WTC11 (cell line): ENCODE data around the gene STK35.

ENCODE experiments used
- CREB1 ChIP-seq: sonication (generic); formaldehyde crosslinking; IDR thresholded peaks from 2 replicates; pipeline ENCODE4 v1.8.0; 2023; ENCODE audit warnings: mild to moderate bottlenecking, missing genetic modification reagents
- FOXK1 ChIP-seq: sonication (generic); formaldehyde crosslinking; IDR thresholded peaks from 2 replicates; pipeline ENCODE4 v1.8.0; 2022; ENCODE audit warnings: mild to moderate bottlenecking, moderate library complexity, missing genetic modification reagents
- FOXP1 ChIP-seq: sonication (generic); formaldehyde crosslinking; IDR thresholded peaks from 2 replicates; pipeline ENCODE4 v1.8.0; 2022; ENCODE audit warnings: missing genetic modification reagents, mild to moderate bottlenecking, moderate library complexity, borderline replicate concordance
- FOXP4 ChIP-seq: sonication (generic); formaldehyde crosslinking; IDR thresholded peaks from 2 replicates; pipeline ENCODE4 v1.8.0; 2022; ENCODE audit warnings: mild to moderate bottlenecking, missing genetic modification reagents
- NFE2L1 ChIP-seq: sonication (generic); formaldehyde crosslinking; IDR thresholded peaks from 2 replicates; pipeline ENCODE4 v1.8.1; 2023; ENCODE audit warnings: missing genetic modification reagents
- SP1 ChIP-seq: sonication (generic); formaldehyde crosslinking; conservative IDR thresholded peaks from 2 replicates; pipeline ENCODE4 v1.8.1; 2022; ENCODE audit warnings: missing genetic modification reagents
- TF ChIP-seq, protein P1 (sequence below): fragments of 200-600 bp; IDR thresholded peaks from 2 replicates; pipeline ENCODE4 v1.8.0; 2022; ENCODE audit warnings: antibody characterized with exemption
- TF ChIP-seq, protein P2 (sequence below): sonication (generic); formaldehyde crosslinking; IDR thresholded peaks from 2 replicates; pipeline ENCODE4 v1.8.0; 2023; ENCODE audit warnings: mild to moderate bottlenecking, missing genetic modification reagents
- TF ChIP-seq, protein P3 (sequence below): sonication (generic); formaldehyde crosslinking; IDR thresholded peaks from 2 replicates; pipeline ENCODE4 v1.8.1; 2023; ENCODE audit warnings: mild to moderate bottlenecking, missing genetic modification reagents

DNA sequence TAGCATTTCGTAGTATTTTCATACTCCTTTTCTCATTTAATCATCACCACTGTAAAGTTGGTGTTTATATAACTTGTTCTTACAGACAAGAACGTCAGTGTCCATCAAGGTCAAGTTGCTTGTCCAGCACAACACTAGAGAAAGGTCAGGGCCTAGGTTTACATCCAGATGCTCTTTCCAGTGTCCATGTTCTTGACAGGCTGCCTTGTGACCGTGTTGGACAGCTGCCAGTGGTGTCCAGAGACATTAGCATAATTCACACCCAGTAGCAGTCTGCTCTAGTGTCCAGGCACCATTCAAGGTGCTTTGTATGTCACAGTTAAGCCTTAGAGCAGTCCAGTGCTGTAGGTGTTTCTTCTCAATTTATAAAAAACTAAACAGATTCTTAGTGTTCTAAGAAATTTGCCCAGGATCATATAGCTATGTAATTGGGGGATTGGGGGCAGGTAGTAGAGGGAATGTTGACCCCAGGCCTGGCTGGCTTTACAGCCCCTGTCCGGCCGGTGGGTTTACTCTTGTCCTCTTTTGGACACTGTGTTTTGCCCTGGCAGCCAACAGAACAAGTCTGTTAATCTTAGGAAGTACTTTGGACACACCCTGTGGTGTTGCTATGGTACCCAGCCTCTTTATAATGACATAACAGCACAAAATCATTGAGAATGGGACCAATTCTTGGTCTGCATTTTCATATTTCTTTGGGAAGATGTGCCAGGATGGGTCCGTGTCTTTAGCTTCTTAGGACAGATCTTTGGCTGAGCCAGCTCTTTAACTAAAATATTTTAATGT lies 8.0 kb downstream of the STK35 start:
- TF ChIP-seq, protein P1, sequence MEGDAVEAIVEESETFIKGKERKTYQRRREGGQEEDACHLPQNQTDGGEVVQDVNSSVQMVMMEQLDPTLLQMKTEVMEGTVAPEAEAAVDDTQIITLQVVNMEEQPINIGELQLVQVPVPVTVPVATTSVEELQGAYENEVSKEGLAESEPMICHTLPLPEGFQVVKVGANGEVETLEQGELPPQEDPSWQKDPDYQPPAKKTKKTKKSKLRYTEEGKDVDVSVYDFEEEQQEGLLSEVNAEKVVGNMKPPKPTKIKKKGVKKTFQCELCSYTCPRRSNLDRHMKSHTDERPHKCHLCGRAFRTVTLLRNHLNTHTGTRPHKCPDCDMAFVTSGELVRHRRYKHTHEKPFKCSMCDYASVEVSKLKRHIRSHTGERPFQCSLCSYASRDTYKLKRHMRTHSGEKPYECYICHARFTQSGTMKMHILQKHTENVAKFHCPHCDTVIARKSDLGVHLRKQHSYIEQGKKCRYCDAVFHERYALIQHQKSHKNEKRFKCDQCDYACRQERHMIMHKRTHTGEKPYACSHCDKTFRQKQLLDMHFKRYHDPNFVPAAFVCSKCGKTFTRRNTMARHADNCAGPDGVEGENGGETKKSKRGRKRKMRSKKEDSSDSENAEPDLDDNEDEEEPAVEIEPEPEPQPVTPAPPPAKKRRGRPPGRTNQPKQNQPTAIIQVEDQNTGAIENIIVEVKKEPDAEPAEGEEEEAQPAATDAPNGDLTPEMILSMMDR: no peak
- TF ChIP-seq FOXK1 (CRISPR knock-in tag) (no peak), CREB1 (CRISPR knock-in tag) (no peak), FOXP4 (CRISPR knock-in tag) (no peak), FOXP1 (CRISPR knock-in tag) (no peak), NFE2L1 (no peak), SP1 (CRISPR knock-in tag) (no peak)
- TF ChIP-seq, protein P2, sequence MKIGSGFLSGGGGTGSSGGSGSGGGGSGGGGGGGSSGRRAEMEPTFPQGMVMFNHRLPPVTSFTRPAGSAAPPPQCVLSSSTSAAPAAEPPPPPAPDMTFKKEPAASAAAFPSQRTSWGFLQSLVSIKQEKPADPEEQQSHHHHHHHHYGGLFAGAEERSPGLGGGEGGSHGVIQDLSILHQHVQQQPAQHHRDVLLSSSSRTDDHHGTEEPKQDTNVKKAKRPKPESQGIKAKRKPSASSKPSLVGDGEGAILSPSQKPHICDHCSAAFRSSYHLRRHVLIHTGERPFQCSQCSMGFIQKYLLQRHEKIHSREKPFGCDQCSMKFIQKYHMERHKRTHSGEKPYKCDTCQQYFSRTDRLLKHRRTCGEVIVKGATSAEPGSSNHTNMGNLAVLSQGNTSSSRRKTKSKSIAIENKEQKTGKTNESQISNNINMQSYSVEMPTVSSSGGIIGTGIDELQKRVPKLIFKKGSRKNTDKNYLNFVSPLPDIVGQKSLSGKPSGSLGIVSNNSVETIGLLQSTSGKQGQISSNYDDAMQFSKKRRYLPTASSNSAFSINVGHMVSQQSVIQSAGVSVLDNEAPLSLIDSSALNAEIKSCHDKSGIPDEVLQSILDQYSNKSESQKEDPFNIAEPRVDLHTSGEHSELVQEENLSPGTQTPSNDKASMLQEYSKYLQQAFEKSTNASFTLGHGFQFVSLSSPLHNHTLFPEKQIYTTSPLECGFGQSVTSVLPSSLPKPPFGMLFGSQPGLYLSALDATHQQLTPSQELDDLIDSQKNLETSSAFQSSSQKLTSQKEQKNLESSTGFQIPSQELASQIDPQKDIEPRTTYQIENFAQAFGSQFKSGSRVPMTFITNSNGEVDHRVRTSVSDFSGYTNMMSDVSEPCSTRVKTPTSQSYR (CRISPR knock-in tag): no peak
- TF ChIP-seq, protein P3, sequence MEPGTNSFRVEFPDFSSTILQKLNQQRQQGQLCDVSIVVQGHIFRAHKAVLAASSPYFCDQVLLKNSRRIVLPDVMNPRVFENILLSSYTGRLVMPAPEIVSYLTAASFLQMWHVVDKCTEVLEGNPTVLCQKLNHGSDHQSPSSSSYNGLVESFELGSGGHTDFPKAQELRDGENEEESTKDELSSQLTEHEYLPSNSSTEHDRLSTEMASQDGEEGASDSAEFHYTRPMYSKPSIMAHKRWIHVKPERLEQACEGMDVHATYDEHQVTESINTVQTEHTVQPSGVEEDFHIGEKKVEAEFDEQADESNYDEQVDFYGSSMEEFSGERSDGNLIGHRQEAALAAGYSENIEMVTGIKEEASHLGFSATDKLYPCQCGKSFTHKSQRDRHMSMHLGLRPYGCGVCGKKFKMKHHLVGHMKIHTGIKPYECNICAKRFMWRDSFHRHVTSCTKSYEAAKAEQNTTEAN: no peak
